Left lung (tissue), 10 donors: Measurements from ENCODE around the gene MYCN. TPM values are rescaled to one million over a fixed set of nuclear protein-coding genes. Genes with fewer than 3 reads are reported as not detected.
"Not testable (repeated sequence)": the region's sequence is repeated elsewhere in the genome, so short reads cannot be mapped to it uniquely, and the experiment has no call there.

Source experiments
- ATAC-seq: fragments of 200-7000 bp; cut with Tn5 transposase; one replicate; pipeline ENCODE4 v1.9.1; 2020; ENCODE audit warnings: moderate library complexity
- DNase-seq, 4 donors: peaks; one replicate each; pipeline ENCODE4 v3.0.0-alpha.2; 2013 to 2020
- H3K27ac ChIP-seq, 2 donors: fragments of 200-600 bp; sonication (generic) in 1 of 2; one replicate each; pipeline versions ENCODE4 v1.5.0 to v1.8.0; 2020 to 2021
- H3K27me3 ChIP-seq, 2 donors: fragments of 200-600 bp; sonication (generic) in 1 of 2; one replicate each; pipeline versions ENCODE4 v1.5.0 to v1.8.0; 2020 to 2021
- H3K36me3 ChIP-seq, 2 donors: fragments of 200-600 bp; sonication (generic) in 1 of 2; one replicate each; pipeline versions ENCODE4 v1.5.0 to v1.8.0; 2020 to 2021
- H3K4me1 ChIP-seq, 2 donors: fragments of 200-600 bp; one replicate each; pipeline ENCODE4 v1.8.0; 2021
- H3K4me3 ChIP-seq, 2 donors: fragments of 200-600 bp; sonication (generic) in 1 of 2; one replicate each; pipeline versions ENCODE4 v1.5.0 to v1.8.0; 2020 to 2021; ENCODE audit warnings: mild to moderate bottlenecking in 1 of 2
- H3K9me3 ChIP-seq, 2 donors: fragments of 200-600 bp; sonication (generic) in 1 of 2; one replicate each; pipeline versions ENCODE4 v1.5.0 to v1.8.0; 2020 to 2021
- CTCF ChIP-seq, 2 donors: fragments of 200-600 bp; sonication (generic) in 1 of 2; IDR thresholded peaks; one replicate each; pipeline versions ENCODE4 v1.5.0 to v1.8.0; 2021; ENCODE audit warnings: antibody characterized with exemption in 2 of 2
- intact Hi-C, 2 donors: fragments of 100-400 bp; cut with DNase I; formaldehyde crosslinking; loops; one replicate each; pipeline versions ENCODE4 v1.11.2 to v1.14.2; 2022
- polyA plus RNA-seq, 6 donors: library from polyadenylated mRNA; unstranded; fragments of 120-200 nt; gene quantifications; one replicate each; pipeline ENCODE4 v1.2.1, GENCODE V29; 2013; ENCODE audit not compliant: insufficient read length in 6 of 6
- total RNA-seq, 2 donors: library from RNA; stranded (reverse); fragmentation: NEBNext Ultra II Directional; extraction: Animal tissue kit (Norgen Biotek cat#: 25700); gene quantifications; one replicate each; pipeline ENCODE4 v1.2.1, GENCODE V29; 2021
- donor health status: DM: no; HTN: yes; CAD: no.
- donor health status: DM: no; HTN: no; CAD: no.

The MYCN gene
- total and polyA plus RNA-seq, 8 donors = 0.60 to 22.2 (median 17.8) TPM

GRCh38 chr2:15926252-15926651, 14.1 kb upstream of the MYCN start:
- intact Hi-C loops = no loop called here
- H3K27me3 ChIP-seq = no peaks in the 10 kb centered on the region
- H3K27ac ChIP-seq = no peak overlapping the region
- TF ChIP-seq CTCF (IDR thresholded peaks at IDR 0.05) = no peak
- no peak overlapping the region for H3K4me3 ChIP-seq
- no peaks in the 10 kb centered on the region for H3K36me3 ChIP-seq
- H3K9me3 ChIP-seq = no peaks in the 10 kb centered on the region
- DNase-seq = no peak
- no peak for ATAC-seq
- H3K4me1 ChIP-seq = no peaks in the 10 kb centered on the region

GRCh38 chr2:15927551-15928218, 12.7 kb upstream of the MYCN start:
- H3K36me3 ChIP-seq = no peaks in the 10 kb centered on the region
- DNase-seq = no peak
- no peaks in the 10 kb centered on the region for H3K4me1 ChIP-seq
- no peak overlapping the region for H3K27ac ChIP-seq
- no peaks in the 10 kb centered on the region for H3K9me3 ChIP-seq
- no peaks in the 10 kb centered on the region for H3K27me3 ChIP-seq
- ATAC-seq = no peak
- intact Hi-C loops = no loop called here
- no peak overlapping the region for H3K4me3 ChIP-seq
- TF ChIP-seq CTCF (IDR thresholded peaks at IDR 0.05) = no peak

- ATAC-seq, DNase-seq, H3K27me3 ChIP-seq, H3K27ac ChIP-seq, H3K9me3 ChIP-seq, H3K4me3 ChIP-seq, intact Hi-C loops, H3K36me3 ChIP-seq, H3K4me1 ChIP-seq: not testable (repeated sequence)
These were observed 11.3 kb upstream of the MYCN start for GRCh38 chr2:15929008-15929407.

GRCh38 chr2:15929861-15930260, 10.5 kb upstream of the MYCN start:
- ATAC-seq (no peak), DNase-seq (no peak)
- Histone ChIP-seq H3K36me3 (no peaks in the 10 kb centered on the region), H3K27me3 (no peaks in the 10 kb centered on the region), H3K9me3 (no peaks in the 10 kb centered on the region), H3K4me3 (no peak overlapping the region), H3K4me1 (no peaks in the 10 kb centered on the region), H3K27ac (no peak overlapping the region)
- TF ChIP-seq CTCF (IDR thresholded peaks at IDR 0.05) = no peak
- intact Hi-C loops = no loop called here

GRCh38 chr2:15930589-15931318, 9.6 kb upstream of the MYCN start:
- Histone ChIP-seq H3K4me3 (no peak overlapping the region), H3K27me3 (no peaks in the 10 kb centered on the region), H3K27ac (no peak overlapping the region), H3K4me1 (no peaks in the 10 kb centered on the region), H3K36me3 (no peaks in the 10 kb centered on the region), H3K9me3 (no peaks in the 10 kb centered on the region)
- no peak for ATAC-seq
- no peak for DNase-seq
- TF ChIP-seq CTCF (IDR thresholded peaks at IDR 0.05) = no peak
- intact Hi-C loops = no loop called here
